ENCODE results near the gene BLOC1S1. TPM values are rescaled to one million over a fixed set of nuclear protein-coding genes. Genes with fewer than 3 reads are reported as not detected.
"Not testable (repeated sequence)": the region's sequence is repeated elsewhere in the genome, so short reads cannot be mapped to it uniquely, and the experiment has no call there.

The BLOC1S1 gene
- total RNA-seq, 2 donors from 2014 or later: 54.8 to 85.8 TPM

DNA sequence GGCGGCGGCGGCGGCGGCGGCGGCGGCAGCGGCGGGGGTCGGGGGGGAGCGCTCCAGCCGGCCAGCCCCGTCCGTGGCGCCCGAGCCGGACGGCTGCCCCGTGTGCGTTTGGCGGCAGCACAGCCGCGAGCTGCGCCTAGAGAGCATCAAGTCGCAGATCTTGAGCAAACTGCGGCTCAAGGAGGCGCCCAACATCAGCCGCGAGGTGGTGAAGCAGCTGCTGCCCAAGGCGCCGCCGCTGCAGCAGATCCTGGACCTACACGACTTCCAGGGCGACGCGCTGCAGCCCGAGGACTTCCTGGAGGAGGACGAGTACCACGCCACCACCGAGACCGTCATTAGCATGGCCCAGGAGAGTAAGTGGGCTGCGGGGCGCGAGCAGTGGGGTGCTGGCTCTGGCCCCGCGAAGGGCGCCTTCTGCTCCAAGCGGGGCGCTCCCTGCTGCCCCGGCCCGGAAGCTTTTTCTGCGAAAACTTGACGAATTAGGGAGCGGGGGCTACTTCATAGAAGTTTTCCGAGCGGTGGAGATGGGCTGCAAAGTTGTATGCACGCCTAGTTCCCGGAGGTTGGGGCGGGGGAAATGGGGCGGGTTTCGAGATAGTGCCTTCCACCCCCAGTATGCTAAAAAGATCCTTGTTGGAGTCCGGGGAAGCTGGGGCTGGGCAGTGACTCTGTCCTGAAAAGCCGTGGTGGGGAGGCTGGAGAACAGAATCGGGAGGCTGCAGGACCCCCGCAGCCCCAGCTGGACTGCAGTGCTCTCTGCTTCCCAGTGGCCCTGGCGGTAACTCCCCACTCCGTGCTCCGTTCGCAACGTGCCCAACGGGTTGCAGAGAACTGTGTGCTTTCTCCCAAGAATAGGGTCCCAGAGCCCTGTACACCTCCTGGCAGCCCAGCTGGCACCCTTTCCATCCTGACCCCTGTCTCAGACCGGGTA lies 27.8 kb downstream of the BLOC1S1 start:
- H3K9me3 Mint-ChIP-seq: no peaks in the 10 kb centered on the region

GRCh38 chr12:55744340-55745030 lies 28.6 kb downstream of the BLOC1S1 start:
- Mint-ChIP-seq H3K4me3 (peak overlapping the region; percentile 89), H3K4me1 (ENCODE audit: low read depth in 2 of 2) (peaks cover 25 to 44% of the 10 kb centered on the region in 2 donors), H3K36me3 (no peaks in the 10 kb centered on the region), H3K27ac (peak overlapping the region; percentile 36 to 68), H3K27me3 (no peaks in the 10 kb centered on the region), H3K9me3 (no peaks in the 10 kb centered on the region)
- ATAC-seq (no peak), DNase-seq (ENCODE audit: low spot score) (no peak)

More for the DNA sequence above, 27.8 kb downstream of the BLOC1S1 start:
- Mint-ChIP-seq H3K36me3 (no peaks in the 10 kb centered on the region), H3K27ac (peak overlapping the region; percentile 36 to 68), H3K27me3 (no peaks in the 10 kb centered on the region), H3K4me3 (peak overlapping the region; percentile 89), H3K4me1 (ENCODE audit: low read depth in 2 of 2) (peaks cover 25 to 49% of the 10 kb centered on the region in 2 donors)
- DNase-seq (ENCODE audit: low spot score) (peak; percentile 66), ATAC-seq (peak; percentile 70)

DNA sequence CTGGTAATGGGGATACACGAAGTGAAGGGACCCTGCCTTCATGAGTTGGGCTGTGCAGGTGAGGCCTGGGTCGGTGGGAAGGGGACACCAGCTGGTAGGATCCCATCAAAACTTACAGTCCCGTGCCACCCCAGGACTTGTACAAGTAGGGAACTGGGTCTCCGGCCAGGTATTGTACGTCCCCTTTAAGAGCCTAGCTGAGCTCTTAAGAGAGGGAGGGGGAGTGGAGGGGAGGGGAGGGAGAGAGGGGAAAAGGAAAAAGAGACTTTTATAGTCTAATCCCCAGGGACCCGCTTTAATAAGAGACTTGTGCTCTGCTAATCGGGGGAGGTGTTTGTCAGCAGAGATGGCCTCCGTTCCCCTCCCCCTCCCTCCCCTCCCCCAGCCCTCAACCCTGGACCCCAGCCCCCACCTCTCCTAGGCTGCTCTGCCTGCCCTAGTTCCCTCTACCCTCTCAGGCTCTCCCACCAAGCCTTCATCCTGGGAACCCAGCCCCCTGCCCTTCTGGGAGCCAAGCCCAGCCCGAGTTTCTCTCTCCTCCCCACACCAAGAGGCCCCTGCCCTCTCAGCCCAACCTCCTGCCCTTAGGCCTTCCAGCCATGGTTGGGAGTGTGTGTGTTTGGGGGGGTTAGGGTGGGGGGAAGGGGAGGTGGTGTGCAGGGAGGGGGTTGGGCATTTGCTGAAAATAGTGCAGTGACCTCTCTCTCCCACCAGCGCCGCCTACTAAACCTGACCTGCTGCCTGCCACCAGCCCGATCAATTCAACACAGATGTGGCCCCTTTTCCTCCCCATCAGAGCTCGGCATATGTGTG lies 29.7 kb downstream of the BLOC1S1 start:
- ATAC-seq (no peak), DNase-seq (ENCODE audit: low spot score) (no peak)
- peak overlapping the region; percentile 2 to 11 for H3K27ac Mint-ChIP-seq
- H3K4me3 Mint-ChIP-seq: peak overlapping the region; percentile 89
- H3K27me3 Mint-ChIP-seq: no peaks in the 10 kb centered on the region
- peaks cover 25 to 44% of the 10 kb centered on the region in 2 donors for H3K4me1 Mint-ChIP-seq (ENCODE audit: low read depth in 2 of 2)
- no peaks in the 10 kb centered on the region for H3K9me3 Mint-ChIP-seq
- no peaks in the 10 kb centered on the region for H3K36me3 Mint-ChIP-seq

- Mint-ChIP-seq H3K36me3 (no peaks in the 10 kb centered on the region), H3K27ac (peak overlapping the region; percentile 2 to 11), H3K4me1 (ENCODE audit: low read depth in 2 of 2) (peaks cover 25 to 44% of the 10 kb centered on the region in 2 donors), H3K4me3 (peak overlapping the region; percentile 31), H3K27me3 (no peaks in the 10 kb centered on the region), H3K9me3 (no peaks in the 10 kb centered on the region)
- DNase-seq (ENCODE audit: low spot score) (no peak), ATAC-seq (no peak)
Observed at GRCh38 chr12:55746174-55746912, 30.5 kb downstream of the BLOC1S1 start.

DNA sequence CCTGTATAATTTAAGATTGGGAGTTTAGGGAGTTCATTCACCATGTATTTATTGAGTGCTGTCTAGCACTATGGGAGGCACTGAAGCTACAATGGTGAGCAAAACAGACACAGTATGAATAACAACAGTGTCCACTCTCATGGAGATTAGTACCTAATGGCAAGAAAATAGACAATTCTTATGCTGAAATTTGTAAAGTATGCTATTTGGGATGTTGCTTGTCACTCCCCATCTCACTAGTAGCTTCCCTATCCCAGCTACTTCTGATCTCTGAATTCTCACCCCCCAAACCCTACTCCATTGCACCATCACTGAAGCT lies 31.0 kb downstream of the BLOC1S1 start:
- no peaks in the 10 kb centered on the region for H3K9me3 Mint-ChIP-seq
- no peaks in the 10 kb centered on the region for H3K27me3 Mint-ChIP-seq
- ATAC-seq: no peak
- no peaks in the 10 kb centered on the region for H3K36me3 Mint-ChIP-seq
- H3K27ac Mint-ChIP-seq: no peak overlapping the region
- no peak overlapping the region for H3K4me3 Mint-ChIP-seq
- DNase-seq (ENCODE audit: low spot score): no peak
- H3K4me1 Mint-ChIP-seq (ENCODE audit: low read depth in 2 of 2): peaks cover 22 to 41% of the 10 kb centered on the region in 2 donors

- no peaks in the 10 kb centered on the region for H3K9me3 Mint-ChIP-seq
- H3K27ac Mint-ChIP-seq: no peak overlapping the region
- H3K4me3 Mint-ChIP-seq: no peak overlapping the region
- H3K36me3 Mint-ChIP-seq: no peaks in the 10 kb centered on the region
- H3K27me3 Mint-ChIP-seq: no peaks in the 10 kb centered on the region
- ATAC-seq (no peak), DNase-seq (ENCODE audit: low spot score) (no peak)
- peaks cover 13 to 30% of the 10 kb centered on the region in 2 donors for H3K4me1 Mint-ChIP-seq (ENCODE audit: low read depth in 2 of 2)
Observed at GRCh38 chr12:55748230-55748993, 32.6 kb downstream of the BLOC1S1 start.

DNA sequence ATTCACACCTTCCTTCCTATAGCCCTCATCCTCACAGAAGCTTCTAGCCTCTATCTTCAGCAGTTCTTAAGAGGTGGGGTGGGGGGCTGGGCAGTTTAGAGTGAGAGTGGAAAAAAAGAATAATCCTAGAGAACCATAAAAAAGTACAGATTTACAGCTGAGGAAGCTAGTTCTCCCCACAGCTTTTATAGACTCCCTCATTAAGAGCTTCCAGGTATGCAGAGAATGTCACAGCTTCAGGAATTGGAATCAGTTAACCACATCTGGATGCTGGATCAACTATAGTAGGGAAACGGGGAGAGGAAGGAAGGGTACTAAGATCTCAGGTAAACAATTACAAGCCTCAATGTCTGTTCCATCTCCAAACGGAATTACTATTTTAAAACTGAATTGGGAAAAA lies 39.4 kb downstream of the BLOC1S1 start:
- Mint-ChIP-seq H3K4me1 (ENCODE audit: low read depth in 2 of 2) (peaks cover 0 to 6% of the 10 kb centered on the region in 2 donors), H3K36me3 (peaks cover 25% of the 10 kb centered on the region), H3K27ac (peak overlapping the region; percentile 2 to 34), H3K27me3 (no peaks in the 10 kb centered on the region), H3K9me3 (no peaks in the 10 kb centered on the region), H3K4me3 (no peak overlapping the region)
- DNase-seq (ENCODE audit: low spot score) (no peak), ATAC-seq (no peak)

- H3K4me3 Mint-ChIP-seq: no peak overlapping the region
- no peaks in the 10 kb centered on the region for H3K9me3 Mint-ChIP-seq
- H3K36me3 Mint-ChIP-seq: peaks cover 37% of the 10 kb centered on the region
- no peaks in the 10 kb centered on the region for H3K27me3 Mint-ChIP-seq
- H3K4me1 Mint-ChIP-seq (ENCODE audit: low read depth in 2 of 2): peaks cover 6 to 7% of the 10 kb centered on the region in 2 donors
- peak overlapping the region; percentile 19 to 45 for H3K27ac Mint-ChIP-seq
- ATAC-seq: no peak
- DNase-seq (ENCODE audit: low spot score): no peak
Observed at GRCh38 chr12:55757701-55758100, 41.9 kb downstream of the BLOC1S1 start.

- peaks cover 37% of the 10 kb centered on the region for H3K36me3 Mint-ChIP-seq
- not testable (repeated sequence) for H3K9me3 Mint-ChIP-seq; DNase-seq (ENCODE audit: low spot score); H3K4me1 Mint-ChIP-seq (ENCODE audit: low read depth in 2 of 2); ATAC-seq; H3K27ac Mint-ChIP-seq; H3K4me3 Mint-ChIP-seq; H3K27me3 Mint-ChIP-seq
Observed at GRCh38 chr12:55758575-55758974, 42.7 kb downstream of the BLOC1S1 start.

GRCh38 chr12:55760663-55761062 lies 44.8 kb downstream of the BLOC1S1 start:
- DNase-seq (ENCODE audit: low spot score) (no peak), ATAC-seq (peak in 1 of 2 donors; percentile 87)
- H3K27ac Mint-ChIP-seq: peak overlapping the region in 1 of 2 donors; percentile 27
- peak overlapping the region; percentile 21 for H3K4me3 Mint-ChIP-seq
- peaks cover 32% of the 10 kb centered on the region for H3K36me3 Mint-ChIP-seq
- no peaks in the 10 kb centered on the region for H3K9me3 Mint-ChIP-seq
- H3K27me3 Mint-ChIP-seq: no peaks in the 10 kb centered on the region
- peaks cover 3 to 7% of the 10 kb centered on the region in 2 donors for H3K4me1 Mint-ChIP-seq (ENCODE audit: low read depth in 2 of 2)

DNA sequence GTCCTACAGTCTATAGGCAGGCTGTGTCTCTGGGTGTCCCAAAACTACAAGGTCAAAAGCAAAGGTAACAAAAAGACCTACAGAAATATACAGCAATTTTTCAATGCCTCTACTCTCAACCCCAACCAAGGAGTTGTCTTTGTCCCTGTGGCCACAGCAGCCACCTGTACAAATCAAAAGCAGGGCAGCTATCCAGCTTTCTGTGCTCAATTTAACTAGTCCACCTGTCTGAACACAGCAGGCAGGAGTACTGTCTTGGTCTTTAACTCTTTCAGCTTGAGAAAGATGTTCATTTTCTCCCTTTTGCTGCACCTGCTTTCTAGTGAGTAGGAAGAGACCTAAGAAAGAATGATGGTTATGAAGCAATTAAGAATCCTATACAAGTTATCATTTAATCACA lies 46.8 kb downstream of the BLOC1S1 start:
- DNase-seq (ENCODE audit: low spot score) (no peak), ATAC-seq (no peak)
- H3K4me1 Mint-ChIP-seq (ENCODE audit: low read depth in 2 of 2): peaks cover 3 to 7% of the 10 kb centered on the region in 2 donors
- H3K27ac Mint-ChIP-seq: no peak overlapping the region
- H3K9me3 Mint-ChIP-seq: no peaks in the 10 kb centered on the region
- H3K36me3 Mint-ChIP-seq: peaks cover 17% of the 10 kb centered on the region
- H3K27me3 Mint-ChIP-seq: no peaks in the 10 kb centered on the region
- no peak overlapping the region for H3K4me3 Mint-ChIP-seq

DNA sequence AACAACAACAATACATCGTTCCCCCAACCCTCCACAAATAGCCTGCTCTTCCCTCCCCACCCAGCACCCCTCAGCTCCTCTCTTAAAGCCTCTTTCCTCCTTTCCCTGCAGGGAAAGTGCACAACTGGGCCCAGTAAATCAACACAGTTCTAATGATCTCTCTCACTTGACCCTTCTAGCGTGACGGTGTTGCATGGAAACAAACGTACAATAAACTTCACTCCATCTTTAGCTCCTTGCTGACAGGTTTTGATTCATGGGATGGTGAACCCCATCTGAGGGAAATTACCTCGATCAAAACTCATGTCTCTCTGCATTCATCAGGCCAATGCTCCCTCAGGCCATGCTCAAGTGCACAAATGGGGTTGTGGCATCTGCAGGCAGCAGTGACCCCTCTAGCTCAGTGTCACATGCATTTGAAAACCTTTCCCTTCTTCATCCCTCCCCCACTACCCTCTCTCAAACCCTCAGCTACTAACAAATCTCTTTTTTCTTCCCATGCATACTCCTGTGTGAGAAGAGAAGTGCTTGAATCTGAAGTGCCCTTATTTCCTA lies 50.0 kb downstream of the BLOC1S1 start:
- Mint-ChIP-seq H3K27me3 (no peaks in the 10 kb centered on the region), H3K9me3 (no peaks in the 10 kb centered on the region), H3K4me1 (ENCODE audit: low read depth in 2 of 2) (peaks cover 6 to 7% of the 10 kb centered on the region in 2 donors), H3K4me3 (no peak overlapping the region), H3K27ac (no peak overlapping the region), H3K36me3 (peaks cover 13% of the 10 kb centered on the region)
- no peak for DNase-seq (ENCODE audit: low spot score)
- ATAC-seq: no peak
